Measurements from ENCODE around the gene TMEM236.

Gene TMEM236

DNA sequence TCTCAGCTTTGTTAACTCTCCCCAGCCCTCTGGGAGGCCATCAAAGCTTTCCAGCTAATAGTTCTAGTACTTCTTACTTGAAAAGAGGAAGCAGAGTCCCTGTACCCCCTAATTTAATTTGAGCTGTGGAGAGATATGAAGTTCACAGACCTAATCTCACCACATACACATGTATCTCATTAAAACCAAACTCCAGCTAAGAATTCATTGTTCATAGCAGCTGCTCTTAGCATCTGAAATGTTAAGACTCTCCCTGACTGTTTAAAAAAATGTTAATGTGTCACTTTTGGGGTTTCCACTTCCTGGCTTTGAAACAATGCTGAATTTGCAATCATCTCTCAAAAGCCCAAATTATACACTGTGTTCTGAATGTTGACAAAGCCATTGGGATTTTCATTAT, 41.0 kb downstream of the TMEM236 start:
- Histone ChIP-seq H3K4me3 (ENCODE audit: low read length) (no peak overlapping the region), H3K9ac (ENCODE audit: low read depth, low read length) (no peak overlapping the region), H3K9me3 (replicated peaks; ENCODE audit: low read length) (no peaks in the 10 kb centered on the region), H3K4me1 (ENCODE audit: control insufficient read depth, insufficient read depth, low read length) (no peaks in the 10 kb centered on the region), H3K27me3 (ENCODE audit: control insufficient read depth, insufficient read depth, low read length) (no peaks in the 10 kb centered on the region), H3K4me2 (ENCODE audit: low read length) (no peak overlapping the region), H3K36me3 (ENCODE audit: insufficient read depth, low read length) (no peaks in the 10 kb centered on the region)

DNA sequence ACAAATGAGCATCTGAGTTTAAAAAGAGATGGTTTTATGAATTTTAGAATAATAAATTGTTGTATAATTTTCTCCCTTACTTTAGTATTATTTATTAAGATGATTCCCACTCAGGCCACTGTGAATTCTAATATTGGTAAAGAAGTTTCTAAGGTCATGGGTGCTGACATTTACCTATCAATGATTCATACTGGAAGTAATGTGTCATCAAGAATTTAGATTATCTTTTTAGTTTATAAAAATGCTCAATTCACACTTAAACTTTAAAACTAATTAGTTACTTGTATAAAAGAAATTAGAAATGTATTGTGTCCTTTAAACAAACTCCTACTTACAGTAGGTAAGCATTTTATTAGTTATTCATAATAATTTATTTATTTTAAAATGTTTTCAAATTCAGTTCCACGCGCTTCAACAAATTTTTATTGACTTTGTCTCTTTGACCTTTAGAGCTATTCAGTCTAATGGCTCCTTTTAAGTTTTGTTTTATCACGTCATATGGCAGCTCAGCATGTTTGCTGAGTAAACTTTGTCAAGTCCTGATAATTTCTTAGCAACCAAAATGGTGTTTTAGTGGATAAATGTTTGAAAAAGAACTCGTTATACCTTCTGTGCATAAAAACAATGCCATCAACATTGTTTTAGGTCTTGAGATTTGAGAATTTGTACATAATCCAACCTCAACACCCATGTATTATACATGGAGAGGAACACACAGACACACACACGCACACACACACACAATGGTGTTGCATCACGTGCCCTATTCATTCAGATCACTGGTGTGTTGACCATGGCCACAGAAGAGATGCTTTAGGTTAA, 42.0 kb downstream of the TMEM236 start:
- no peaks in the 10 kb centered on the region for H3K36me3 ChIP-seq (ENCODE audit: insufficient read depth, low read length)
- H3K27me3 ChIP-seq (ENCODE audit: control insufficient read depth, insufficient read depth, low read length), result no peaks in the 10 kb centered on the region
- no peaks in the 10 kb centered on the region for H3K9me3 ChIP-seq (replicated peaks; ENCODE audit: low read length)
- H3K9ac ChIP-seq (ENCODE audit: low read depth, low read length), result no peak overlapping the region
- no peaks in the 10 kb centered on the region for H3K4me1 ChIP-seq (ENCODE audit: control insufficient read depth, insufficient read depth, low read length)
- H3K4me2 ChIP-seq (ENCODE audit: low read length), result no peak overlapping the region
- no peak overlapping the region for H3K4me3 ChIP-seq (ENCODE audit: low read length)

DNA sequence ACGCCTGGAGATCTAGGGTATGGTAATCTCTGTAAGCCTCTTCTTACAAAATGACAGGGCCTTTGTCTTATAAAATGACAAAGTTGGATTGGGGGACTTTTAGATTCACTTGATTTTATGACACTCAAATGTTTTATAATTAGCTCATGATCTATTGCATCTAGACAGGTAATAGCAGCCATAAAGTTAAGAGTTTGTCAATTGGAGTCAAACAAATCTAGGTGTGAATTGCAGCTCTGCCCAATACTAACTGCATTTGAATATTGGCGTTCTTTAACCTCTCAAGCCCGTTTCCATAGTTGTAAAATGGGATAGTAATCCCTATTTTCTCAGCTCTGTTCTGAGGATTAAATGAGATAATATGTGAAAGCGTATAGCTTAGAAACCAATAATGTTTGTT, 43.1 kb downstream of the TMEM236 start:
- H3K4me2 ChIP-seq (ENCODE audit: low read length), result no peak overlapping the region
- no peak overlapping the region for H3K4me3 ChIP-seq (ENCODE audit: low read length)
- H3K9ac ChIP-seq (ENCODE audit: low read depth, low read length), result no peak overlapping the region
- no peaks in the 10 kb centered on the region for H3K27me3 ChIP-seq (ENCODE audit: control insufficient read depth, insufficient read depth, low read length)
- no peaks in the 10 kb centered on the region for H3K4me1 ChIP-seq (ENCODE audit: control insufficient read depth, insufficient read depth, low read length)
- H3K9me3 ChIP-seq (replicated peaks; ENCODE audit: low read length), result no peaks in the 10 kb centered on the region
- H3K36me3 ChIP-seq (ENCODE audit: insufficient read depth, low read length), result no peaks in the 10 kb centered on the region

DNA sequence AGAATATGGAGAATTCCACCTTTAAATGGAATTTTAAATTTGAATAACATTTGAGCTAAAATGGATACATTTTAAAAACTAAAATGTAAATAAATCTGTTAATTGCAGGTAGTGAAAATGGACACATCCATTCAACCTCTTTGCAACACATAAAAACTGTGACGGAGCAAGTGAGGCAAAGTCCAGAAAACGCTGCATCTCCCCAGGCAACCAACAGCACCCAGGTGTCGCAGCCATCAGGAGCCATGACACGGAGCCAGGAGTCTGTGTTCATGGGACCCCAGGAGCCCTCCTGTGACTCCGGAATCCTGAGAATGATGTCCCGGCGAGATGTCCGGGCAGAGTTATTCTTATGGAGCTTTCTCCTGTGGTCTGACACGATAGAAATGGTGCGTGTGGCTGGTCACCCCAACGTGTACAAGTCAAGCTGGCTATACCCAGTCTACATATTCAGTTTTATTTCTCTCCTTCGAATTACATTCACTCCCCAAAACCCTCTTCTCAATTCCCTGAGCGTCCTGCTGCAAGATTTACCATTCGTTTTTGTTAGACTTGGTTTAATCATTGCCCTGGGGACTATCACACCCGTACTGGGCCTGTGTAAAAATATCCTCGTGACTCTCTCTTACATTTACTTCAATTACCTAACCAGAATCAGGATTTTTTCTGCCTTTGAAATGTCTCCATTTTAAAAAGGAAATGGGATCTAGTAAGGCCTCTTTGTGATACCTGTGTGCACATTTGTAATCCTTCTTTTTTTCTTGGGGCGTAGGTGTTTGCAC, 44.0 kb downstream of the TMEM236 start:
- no peaks in the 10 kb centered on the region for H3K36me3 ChIP-seq (ENCODE audit: insufficient read depth, low read length)
- no peaks in the 10 kb centered on the region for H3K9me3 ChIP-seq (replicated peaks; ENCODE audit: low read length)
- H3K4me2 ChIP-seq (ENCODE audit: low read length), result no peak overlapping the region
- H3K27me3 ChIP-seq (ENCODE audit: control insufficient read depth, insufficient read depth, low read length), result no peaks in the 10 kb centered on the region
- H3K9ac ChIP-seq (ENCODE audit: low read depth, low read length), result no peak overlapping the region
- no peak overlapping the region for H3K4me3 ChIP-seq (ENCODE audit: low read length)
- H3K4me1 ChIP-seq (ENCODE audit: control insufficient read depth, insufficient read depth, low read length), result no peaks in the 10 kb centered on the region

DNA sequence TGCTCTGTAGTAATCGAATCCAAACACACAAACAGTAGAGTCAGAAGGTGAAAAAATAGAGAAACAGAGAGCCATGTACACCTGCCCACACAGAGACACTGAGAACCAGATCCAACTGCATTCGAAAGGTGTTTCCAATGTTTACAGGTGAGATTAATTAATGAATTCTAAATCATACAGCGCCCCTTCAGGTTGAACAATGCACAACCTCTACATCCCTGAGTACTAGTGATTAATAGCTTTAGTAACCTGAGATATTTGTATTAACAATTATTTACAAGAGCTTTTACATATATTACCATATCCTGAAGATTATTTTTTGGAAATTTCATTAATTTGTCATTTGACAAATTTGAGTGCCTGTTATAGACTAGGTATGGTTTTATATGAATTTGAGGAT, 49.5 kb downstream of the TMEM236 start:
- Histone ChIP-seq H3K36me3 (ENCODE audit: insufficient read depth, low read length) (no peaks in the 10 kb centered on the region), H3K9ac (ENCODE audit: low read depth, low read length) (no peak overlapping the region), H3K27me3 (ENCODE audit: control insufficient read depth, insufficient read depth, low read length) (no peaks in the 10 kb centered on the region), H3K4me2 (ENCODE audit: low read length) (no peak overlapping the region), H3K9me3 (replicated peaks; ENCODE audit: low read length) (no peaks in the 10 kb centered on the region), H3K4me3 (ENCODE audit: low read length) (no peak overlapping the region), H3K4me1 (ENCODE audit: control insufficient read depth, insufficient read depth, low read length) (peaks cover 8% of the 10 kb centered on the region)

DNA sequence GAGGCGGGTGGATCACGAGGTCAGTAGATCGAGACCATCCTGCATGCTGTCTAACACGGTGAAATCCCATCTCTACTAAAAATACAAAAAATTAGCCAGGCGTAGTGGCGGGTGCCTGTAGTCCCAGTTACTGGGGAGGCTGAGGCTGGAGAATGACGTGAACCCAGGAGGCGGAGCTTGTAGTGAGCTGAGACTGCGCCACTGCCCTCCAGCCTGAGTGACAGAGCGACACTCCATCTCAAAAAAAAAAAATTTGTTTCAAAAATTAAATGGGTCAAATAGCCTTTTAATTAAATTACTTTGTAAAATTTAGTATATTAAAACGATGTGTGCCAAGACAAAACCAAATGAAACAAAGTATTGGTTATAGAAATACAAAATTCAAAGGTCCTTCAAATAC, 50.3 kb downstream of the TMEM236 start:
- Histone ChIP-seq H3K9me3 (replicated peaks; ENCODE audit: low read length) (no peaks in the 10 kb centered on the region), H3K36me3 (ENCODE audit: insufficient read depth, low read length) (no peaks in the 10 kb centered on the region), H3K9ac (ENCODE audit: low read depth, low read length) (no peak overlapping the region), H3K4me3 (ENCODE audit: low read length) (no peak overlapping the region), H3K4me1 (ENCODE audit: control insufficient read depth, insufficient read depth, low read length) (peaks cover 8% of the 10 kb centered on the region), H3K27me3 (ENCODE audit: control insufficient read depth, insufficient read depth, low read length) (no peaks in the 10 kb centered on the region), H3K4me2 (ENCODE audit: low read length) (no peak overlapping the region)

DNA sequence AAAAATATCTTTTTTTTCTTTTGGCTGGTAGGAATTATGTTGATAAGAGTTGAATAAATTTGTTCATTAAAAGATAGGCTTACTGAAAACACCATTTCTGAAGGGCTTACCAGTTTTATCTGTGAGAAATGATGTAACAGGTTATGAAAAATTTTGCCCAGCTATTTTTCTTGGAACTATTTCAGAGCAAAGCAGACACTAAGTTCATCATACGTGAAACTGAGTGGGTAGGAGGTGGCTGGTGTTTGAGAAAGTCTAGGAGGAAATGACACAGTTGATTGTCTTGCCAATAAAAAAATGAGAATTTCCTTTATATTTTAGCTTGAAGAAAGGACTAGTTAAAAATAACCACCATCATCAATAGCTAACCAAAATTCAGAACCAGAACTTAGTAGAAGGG, 51.0 kb downstream of the TMEM236 start:
- Histone ChIP-seq H3K9ac (ENCODE audit: low read depth, low read length) (no peak overlapping the region), H3K27me3 (ENCODE audit: control insufficient read depth, insufficient read depth, low read length) (no peaks in the 10 kb centered on the region), H3K4me2 (ENCODE audit: low read length) (no peak overlapping the region), H3K4me3 (ENCODE audit: low read length) (no peak overlapping the region), H3K36me3 (ENCODE audit: insufficient read depth, low read length) (no peaks in the 10 kb centered on the region), H3K9me3 (replicated peaks; ENCODE audit: low read length) (no peaks in the 10 kb centered on the region), H3K4me1 (ENCODE audit: control insufficient read depth, insufficient read depth, low read length) (peaks cover 8% of the 10 kb centered on the region)

DNA sequence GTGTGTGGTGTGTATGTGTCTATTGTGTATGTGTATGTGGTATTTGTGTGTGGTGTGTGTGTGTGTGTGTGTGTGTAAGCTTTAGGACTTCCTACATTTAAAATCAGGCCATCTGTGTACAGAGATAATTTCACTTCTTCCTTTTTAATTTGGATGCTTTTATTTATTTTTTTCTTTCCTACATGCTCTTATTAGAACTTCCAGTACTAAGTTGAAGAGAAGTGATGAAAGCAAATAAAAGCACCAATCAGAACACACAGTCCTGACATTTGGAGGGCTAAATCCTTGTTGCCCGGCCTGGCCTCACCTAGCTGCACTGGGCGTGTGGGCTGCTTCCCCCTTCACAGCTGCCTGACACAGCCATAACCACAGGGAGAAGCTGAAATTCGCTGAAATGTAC, 53.3 kb downstream of the TMEM236 start:
- Histone ChIP-seq H3K4me3 (ENCODE audit: low read length) (no peak overlapping the region), H3K9me3 (replicated peaks; ENCODE audit: low read length) (no peaks in the 10 kb centered on the region), H3K9ac (ENCODE audit: low read depth, low read length) (no peak overlapping the region), H3K4me2 (ENCODE audit: low read length) (no peak overlapping the region), H3K4me1 (ENCODE audit: control insufficient read depth, insufficient read depth, low read length) (peaks cover 8% of the 10 kb centered on the region), H3K27me3 (ENCODE audit: control insufficient read depth, insufficient read depth, low read length) (no peaks in the 10 kb centered on the region), H3K36me3 (ENCODE audit: insufficient read depth, low read length) (no peaks in the 10 kb centered on the region)

DNA sequence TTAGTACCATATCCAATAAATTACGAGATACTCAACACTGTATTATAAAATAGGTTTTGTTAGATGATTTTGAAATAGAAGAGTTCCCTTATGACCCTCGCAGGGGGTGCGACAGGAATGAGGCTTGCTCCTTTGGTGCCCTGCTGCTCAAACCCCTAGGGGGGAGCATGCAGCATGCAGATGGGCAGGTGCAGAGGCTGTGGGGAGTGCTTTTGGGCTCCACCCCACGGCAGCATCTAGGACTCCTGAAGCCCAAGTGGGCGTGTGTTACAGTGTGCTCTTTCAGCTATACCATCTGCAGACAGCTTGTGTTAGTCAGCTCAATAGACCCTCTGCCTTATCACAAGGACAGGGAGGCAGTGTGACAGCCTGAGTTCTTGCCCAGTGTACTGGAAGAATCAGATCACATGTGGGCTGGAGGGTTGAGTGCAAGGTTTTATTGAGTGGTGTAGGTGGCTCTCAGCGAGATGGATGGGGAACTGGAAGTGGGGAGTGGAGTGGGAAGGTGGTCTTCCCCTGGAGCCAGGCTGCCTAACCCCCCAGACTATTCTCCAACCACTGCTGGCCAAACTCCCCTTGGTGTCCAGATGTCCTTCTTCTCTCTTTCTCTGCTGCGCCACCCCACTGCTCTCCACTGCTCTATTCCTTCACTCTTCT, 54.0 kb downstream of the TMEM236 start:
- H3K4me2 ChIP-seq (ENCODE audit: low read length), result no peak overlapping the region
- no peaks in the 10 kb centered on the region for H3K27me3 ChIP-seq (ENCODE audit: control insufficient read depth, insufficient read depth, low read length)
- H3K4me1 ChIP-seq (ENCODE audit: control insufficient read depth, insufficient read depth, low read length), result peaks cover 9% of the 10 kb centered on the region
- H3K4me3 ChIP-seq (ENCODE audit: low read length), result no peak overlapping the region
- H3K9ac ChIP-seq (ENCODE audit: low read depth, low read length), result no peak overlapping the region
- H3K36me3 ChIP-seq (ENCODE audit: insufficient read depth, low read length), result no peaks in the 10 kb centered on the region
- no peaks in the 10 kb centered on the region for H3K9me3 ChIP-seq (replicated peaks; ENCODE audit: low read length)

DNA sequence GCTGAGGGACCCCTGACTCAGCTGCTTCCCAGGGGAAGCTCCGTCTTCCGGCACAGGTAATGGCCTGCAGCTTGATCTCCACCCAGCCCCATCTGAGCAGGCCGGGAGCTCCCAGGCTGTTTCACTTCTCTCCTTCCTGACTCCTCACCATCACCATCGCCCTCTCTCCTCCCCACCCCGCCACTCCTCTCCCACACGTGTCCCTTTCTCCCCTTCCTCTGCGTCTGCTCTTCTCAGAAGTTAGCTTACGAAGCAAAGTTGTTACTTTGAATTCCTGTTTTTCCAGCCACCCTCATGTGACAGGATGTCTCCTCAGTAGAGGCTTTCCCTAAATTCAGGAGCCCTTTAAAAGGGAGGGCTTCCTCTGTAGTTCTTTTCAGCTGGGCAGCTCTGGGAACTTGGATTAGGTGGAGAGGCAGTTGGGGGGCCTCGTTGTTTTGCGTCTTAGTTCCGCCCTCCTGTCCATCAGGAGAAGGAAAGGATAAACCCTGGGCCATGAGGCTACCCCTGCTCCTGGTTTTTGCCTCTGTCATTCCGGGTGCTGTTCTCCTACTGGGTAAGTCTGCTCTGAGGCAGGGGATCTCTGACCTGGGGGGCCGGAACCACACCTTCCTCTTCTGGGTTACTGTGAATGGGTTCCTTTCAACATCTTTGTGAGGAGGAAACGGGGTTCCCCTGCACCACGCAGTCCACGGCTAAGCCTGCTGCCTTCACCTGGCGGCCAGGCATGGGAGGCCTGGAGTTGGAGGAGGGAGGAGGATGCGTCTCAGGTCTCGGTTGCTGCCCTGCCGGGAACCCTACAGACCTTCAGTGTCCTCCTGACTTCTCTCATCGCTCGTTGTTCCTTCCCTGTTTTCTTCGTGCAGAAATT, 57.2 kb downstream of the TMEM236 start, which contains the start of gene MRC1:
MRC1 (plus strand) TSS at position 378 of the 871 bp plus-strand sequence; CDS start at position 496, 118 bp downstream.
- H3K9ac ChIP-seq (ENCODE audit: low read depth, low read length), result no peak within 1 kb of the TSS
- no peaks in the 10 kb centered on the region for H3K27me3 ChIP-seq (ENCODE audit: control insufficient read depth, insufficient read depth, low read length)
- H3K9me3 ChIP-seq (replicated peaks; ENCODE audit: low read length), result no peaks in the 10 kb centered on the region
- H3K4me2 ChIP-seq (ENCODE audit: low read length), result no peak within 1 kb of the TSS
- H3K4me3 ChIP-seq (ENCODE audit: low read length), result no peak within 1 kb of the TSS
- H3K36me3 ChIP-seq (ENCODE audit: insufficient read depth, low read length), result no peaks in the 10 kb centered on the region
- H3K4me1 ChIP-seq (ENCODE audit: control insufficient read depth, insufficient read depth, low read length), result peaks cover 4% of the 10 kb centered on the region
